RWPE1 (cell line): ENCODE measurements around the gene CDCA3.
"Not testable (repeated sequence)": the region's sequence is repeated elsewhere in the genome, so short reads cannot be mapped to it uniquely, and the experiment has no call there.

ENCODE experiments used
- CTCF ChIA-PET: fragments of 350-600 bp; sonication (Branson Sonifier 250); formaldehyde crosslinking; extraction: SDS; loops from one replicate; lab custom pipeline; 2021; lab: Yijun Ruan, JAX
- POLR2A ChIA-PET: fragments of 400-600 bp; formaldehyde crosslinking; extraction: SDS; loops from one replicate; lab custom pipeline; 2020; ENCODE audit warnings: antibody characterized with exemption; ENCODE audit not compliant: low non-redundant PET; lab: Yijun Ruan, JAX
- DNase-seq: peaks from one replicate; pipeline ENCODE4 v3.0.0; 2012; ENCODE audit warnings: low spot score
- H3K27ac ChIP-seq: fragments of 450-650 bp; 2 replicates; pipeline ENCODE4 v1.5.1; 2017
- TF ChIP-seq, protein P1 (sequence below): fragments of 450-650 bp; conservative IDR thresholded peaks from 2 replicates; pipeline ENCODE4 v1.5.1; 2017; ENCODE audit warnings: low read depth, mild to moderate bottlenecking

Gene CDCA3

DNA sequence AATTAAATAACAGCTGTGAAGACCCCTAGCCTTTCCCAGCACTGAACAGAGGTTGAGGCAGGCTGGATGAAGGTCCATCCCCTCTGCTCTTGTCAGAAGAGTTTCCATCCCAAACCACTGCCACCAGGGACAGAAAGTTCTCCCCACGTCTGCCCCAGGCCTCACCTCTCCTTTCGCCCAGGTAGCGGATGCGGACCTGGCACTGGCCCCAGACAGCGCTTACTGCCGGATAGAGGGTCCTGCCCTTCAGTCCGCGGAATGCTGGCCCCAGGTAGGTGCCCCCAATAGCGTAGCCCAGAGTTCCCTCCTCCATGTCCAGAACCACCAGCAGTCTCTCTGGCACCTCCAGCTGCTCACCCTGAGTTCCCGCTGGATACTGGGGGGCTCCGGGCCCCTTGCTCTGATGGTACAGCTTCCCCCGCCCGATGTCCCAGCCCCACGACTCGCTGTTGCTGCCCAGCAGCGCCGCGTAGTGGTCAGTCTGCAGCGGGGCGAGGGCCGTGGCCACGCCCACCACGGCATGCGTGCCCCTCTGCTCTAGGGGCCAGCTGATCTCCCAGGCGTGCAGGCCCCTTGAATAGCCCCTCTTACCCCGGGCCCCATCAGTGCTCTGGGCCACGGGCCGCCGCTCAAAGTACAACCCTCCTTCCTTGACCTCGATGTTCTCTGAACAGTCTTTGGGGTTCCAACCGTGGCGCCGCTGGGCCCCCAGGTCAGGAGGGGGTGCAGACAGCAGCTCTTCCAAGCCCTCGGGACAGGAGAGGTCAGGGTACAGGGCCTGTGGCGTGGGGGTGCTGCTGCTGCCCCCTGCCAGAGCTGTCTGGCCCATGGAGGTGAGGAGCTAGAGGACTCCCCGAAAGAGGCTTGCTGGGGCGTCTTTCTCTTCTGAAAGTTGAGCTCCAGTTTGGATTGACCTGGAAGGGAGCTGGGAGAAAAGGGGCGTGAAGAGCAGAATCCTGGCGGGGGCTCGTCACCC is 21.3 kb upstream of the CDCA3 start:
- TF ChIP-seq, protein P1, sequence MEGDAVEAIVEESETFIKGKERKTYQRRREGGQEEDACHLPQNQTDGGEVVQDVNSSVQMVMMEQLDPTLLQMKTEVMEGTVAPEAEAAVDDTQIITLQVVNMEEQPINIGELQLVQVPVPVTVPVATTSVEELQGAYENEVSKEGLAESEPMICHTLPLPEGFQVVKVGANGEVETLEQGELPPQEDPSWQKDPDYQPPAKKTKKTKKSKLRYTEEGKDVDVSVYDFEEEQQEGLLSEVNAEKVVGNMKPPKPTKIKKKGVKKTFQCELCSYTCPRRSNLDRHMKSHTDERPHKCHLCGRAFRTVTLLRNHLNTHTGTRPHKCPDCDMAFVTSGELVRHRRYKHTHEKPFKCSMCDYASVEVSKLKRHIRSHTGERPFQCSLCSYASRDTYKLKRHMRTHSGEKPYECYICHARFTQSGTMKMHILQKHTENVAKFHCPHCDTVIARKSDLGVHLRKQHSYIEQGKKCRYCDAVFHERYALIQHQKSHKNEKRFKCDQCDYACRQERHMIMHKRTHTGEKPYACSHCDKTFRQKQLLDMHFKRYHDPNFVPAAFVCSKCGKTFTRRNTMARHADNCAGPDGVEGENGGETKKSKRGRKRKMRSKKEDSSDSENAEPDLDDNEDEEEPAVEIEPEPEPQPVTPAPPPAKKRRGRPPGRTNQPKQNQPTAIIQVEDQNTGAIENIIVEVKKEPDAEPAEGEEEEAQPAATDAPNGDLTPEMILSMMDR, result peak; percentile 84
- ChIA-PET CTCF (interaction anchor here (0.5 to 3.2 kb wide), 26 partner anchors 9 to 824 kb away, joined by 3 to 16 read pairs (median 4); partner anchors contain the start of genes CDCA3, LRRC23 and VAMP1), POLR2A (interaction anchor here (0.5 to 2.4 kb wide), 3 partner anchors 10 to 53 kb away, joined by 3 to 9 read pairs (median 5); no protein-coding TSS in a partner anchor)
- H3K27ac ChIP-seq, result peak overlapping the region; percentile 84
- DNase-seq, result peak; percentile 72

DNA sequence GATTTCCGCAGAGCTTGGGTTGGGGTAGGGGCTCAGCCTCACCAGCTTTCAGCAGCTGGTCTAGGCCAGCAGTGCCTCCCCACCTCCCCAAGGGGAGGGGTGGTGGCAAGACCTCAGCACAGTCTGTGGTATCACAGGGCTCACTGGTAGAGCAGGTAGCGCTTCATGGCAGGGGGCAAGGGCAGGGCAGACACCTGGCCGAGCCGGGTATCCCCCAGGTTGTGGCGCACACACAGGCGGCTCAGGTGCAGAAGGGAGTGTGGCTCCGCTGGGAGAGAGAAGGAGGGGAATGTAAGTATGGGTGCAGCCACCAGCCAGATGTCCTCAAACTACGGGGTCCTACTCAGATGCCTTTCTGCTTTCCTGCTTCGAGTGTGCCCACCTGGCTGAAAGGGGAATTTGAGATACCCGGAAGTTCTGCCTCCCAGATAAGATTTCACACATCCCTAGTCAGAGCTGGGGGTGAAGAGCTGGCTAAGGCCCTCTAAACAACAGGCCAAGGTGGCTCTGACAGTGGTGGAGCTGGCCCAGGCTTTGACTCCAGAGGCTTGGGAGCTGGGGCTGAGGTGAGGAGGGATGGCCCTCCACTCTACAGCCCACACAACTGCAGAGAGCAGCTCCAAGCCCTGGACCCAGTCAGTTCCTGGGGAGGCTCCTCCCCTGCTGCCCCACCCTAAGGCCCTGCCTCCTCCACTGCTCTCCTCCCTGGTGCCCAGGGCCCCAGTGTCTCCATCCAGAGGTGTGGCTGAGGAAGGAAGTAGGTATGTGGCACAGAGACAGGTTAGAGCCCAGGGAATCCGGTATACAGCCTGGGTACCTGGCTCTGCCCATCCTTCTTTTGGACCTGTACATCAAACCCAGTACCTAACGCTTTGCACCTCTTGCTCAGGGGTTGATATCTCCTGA is 20.2 kb upstream of the CDCA3 start:
- CTCF ChIA-PET, result interaction anchor here (0.5 to 3.2 kb wide), 8 partner anchors 10 to 401 kb away, joined by 3 to 16 read pairs (median 4); partner anchors contain the start of gene VAMP1
- DNase-seq, result peak; percentile 62
- TF ChIP-seq, protein P1, result no peak
- POLR2A ChIA-PET, result interaction anchor here (0.6 to 2.4 kb wide), 2 partner anchors 20 to 81 kb away, joined by 3 to 9 read pairs; no protein-coding TSS in a partner anchor
- peak overlapping the region; percentile 84 for H3K27ac ChIP-seq

DNA sequence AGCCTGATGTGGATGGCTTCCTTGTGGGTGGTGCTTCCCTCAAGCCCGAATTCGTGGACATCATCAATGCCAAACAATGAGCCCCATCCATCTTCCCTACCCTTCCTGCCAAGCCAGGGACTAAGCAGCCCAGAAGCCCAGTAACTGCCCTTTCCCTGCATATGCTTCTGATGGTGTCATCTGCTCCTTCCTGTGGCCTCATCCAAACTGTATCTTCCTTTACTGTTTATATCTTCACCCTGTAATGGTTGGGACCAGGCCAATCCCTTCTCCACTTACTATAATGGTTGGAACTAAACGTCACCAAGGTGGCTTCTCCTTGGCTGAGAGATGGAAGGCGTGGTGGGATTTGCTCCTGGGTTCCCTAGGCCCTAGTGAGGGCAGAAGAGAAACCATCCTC is 19.2 kb upstream of the CDCA3 start:
- CTCF ChIA-PET, result interaction anchor here (0.6 to 2.0 kb wide), 4 partner anchors 21 to 348 kb away, joined by 3 to 12 read pairs (median 3); no protein-coding TSS in a partner anchor
- peak overlapping the region; percentile 84 for H3K27ac ChIP-seq
- POLR2A ChIA-PET, DNase-seq: not testable (repeated sequence)

DNA sequence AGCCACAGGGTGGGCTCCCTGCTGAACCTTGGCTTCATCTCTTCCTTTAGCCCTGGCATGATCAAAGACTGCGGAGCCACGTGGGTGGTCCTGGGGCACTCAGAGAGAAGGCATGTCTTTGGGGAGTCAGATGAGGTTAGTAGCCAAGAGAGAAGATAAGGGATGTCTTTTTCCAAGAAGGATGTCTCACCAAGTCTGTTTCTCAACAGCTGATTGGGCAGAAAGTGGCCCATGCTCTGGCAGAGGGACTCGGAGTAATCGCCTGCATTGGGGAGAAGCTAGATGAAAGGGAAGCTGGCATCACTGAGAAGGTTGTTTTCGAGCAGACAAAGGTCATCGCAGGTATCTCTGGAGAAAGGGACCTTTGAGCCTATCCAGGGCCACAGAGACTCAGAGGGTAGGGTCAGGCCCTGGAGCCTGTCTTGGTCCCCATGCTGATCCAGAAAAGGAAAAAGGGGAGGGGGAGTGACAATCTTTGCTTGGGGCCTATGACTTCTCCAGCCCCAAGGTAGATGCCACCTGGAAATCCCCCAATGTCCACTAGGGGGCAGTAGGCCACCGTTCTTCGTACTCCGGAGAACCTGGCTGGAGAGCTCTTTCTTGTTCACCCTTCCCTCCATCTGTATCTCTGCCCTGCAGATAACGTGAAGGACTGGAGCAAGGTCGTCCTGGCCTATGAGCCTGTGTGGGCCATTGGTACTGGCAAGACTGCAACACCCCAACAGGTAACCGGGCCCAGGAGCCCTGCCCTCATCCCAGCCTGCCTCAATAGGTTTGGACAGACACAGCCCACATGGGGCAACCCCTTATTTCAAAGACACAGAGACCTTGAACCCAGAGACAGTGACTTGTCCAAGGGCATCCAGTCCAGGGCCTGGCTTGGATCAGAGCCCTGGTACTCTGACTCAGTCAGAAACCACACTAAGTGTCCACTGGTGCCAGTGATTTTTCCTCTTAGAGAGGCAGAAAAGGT is 18.2 kb upstream of the CDCA3 start:
- peak; percentile 61 for DNase-seq
- CTCF ChIA-PET, result interaction anchor here (0.7 to 2.0 kb wide), 6 partner anchors 15 to 145 kb away, joined by 3 to 12 read pairs (median 6); partner anchors contain the start of gene USP5
- peak overlapping the region; percentile 84 for H3K27ac ChIP-seq
- POLR2A ChIA-PET, result no interaction called here
- TF ChIP-seq, protein P1, result peak; percentile 71

DNA sequence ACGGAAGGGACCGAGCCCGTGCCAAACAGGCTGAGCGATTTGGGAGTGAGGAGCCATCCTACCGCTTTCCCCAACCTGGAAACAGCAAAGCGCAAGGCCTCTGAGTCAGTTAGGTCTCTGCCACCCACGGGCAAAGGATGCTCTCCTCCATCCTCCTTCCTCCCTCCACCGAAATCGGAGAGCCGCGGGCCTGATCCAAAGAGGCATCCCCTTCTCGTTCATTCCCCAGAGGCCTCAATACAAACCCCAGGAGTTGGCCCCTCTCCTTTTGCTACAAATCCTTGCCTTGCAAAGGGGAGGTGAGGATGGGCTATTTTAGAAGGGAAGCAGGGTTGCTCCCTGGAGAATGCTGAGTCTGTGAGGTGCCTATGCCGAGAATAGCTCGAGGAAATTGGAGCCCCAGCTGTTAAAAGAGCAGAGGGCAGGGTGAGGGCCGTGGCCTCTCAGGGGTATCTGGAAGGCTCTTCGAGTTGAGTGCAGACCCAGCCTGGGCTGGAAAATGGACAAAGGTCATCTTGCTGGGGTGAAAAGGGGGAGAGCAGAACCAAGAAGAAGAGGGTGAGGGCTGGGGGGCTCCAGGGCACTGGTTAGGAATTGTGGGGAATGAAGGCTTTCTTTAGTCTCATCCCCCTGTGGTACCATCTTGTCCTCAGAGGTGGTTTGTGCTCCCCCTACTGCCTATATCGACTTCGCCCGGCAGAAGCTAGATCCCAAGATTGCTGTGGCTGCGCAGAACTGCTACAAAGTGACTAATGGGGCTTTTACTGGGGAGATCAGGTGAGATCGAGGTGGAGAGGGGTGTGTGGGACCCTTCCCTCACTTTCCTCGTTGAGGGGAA is 17.3 kb upstream of the CDCA3 start:
- ChIA-PET POLR2A (interaction anchor here (2.3 kb wide), 1 partner anchor 16 kb away, joined by 13 read pairs; the partner anchor contains the start of gene USP5), CTCF (interaction anchor here (0.6 to 2.0 kb wide), 4 partner anchors 16 to 117 kb away, joined by 3 to 12 read pairs (median 6); no protein-coding TSS in a partner anchor)
- no peak for DNase-seq
- TF ChIP-seq, protein P1, result no peak
- H3K27ac ChIP-seq, result peak overlapping the region; percentile 84
